Nephron progenitor cell (in vitro differentiated cells): ENCODE measurements around the gene PTPN4.

Experiments
- DNase-seq: peaks from one replicate; pipeline ENCODE4 v3.0.0; 2021
- H3K27ac Mint-ChIP-seq: 2 replicates; pipeline ENCODE4 v1.8.0; 2021; ENCODE audit warnings: mild to moderate bottlenecking, moderate library complexity, mixed read lengths
- H3K27me3 Mint-ChIP-seq: 2 replicates; pipeline ENCODE4 v1.8.0; 2021; ENCODE audit warnings: mild to moderate bottlenecking, low read depth, mixed read lengths; ENCODE audit not compliant: poor library complexity
- H3K36me3 Mint-ChIP-seq: 2 replicates; pipeline ENCODE4 v1.8.0; 2021; ENCODE audit warnings: low read depth, mixed read lengths
- H3K4me1 Mint-ChIP-seq: 2 replicates; pipeline ENCODE4 v1.8.0; 2021; ENCODE audit warnings: mixed read lengths
- H3K4me3 Mint-ChIP-seq: 2 replicates; pipeline ENCODE4 v1.8.0; 2021; ENCODE audit warnings: mild to moderate bottlenecking, moderate library complexity, mixed read lengths
- H3K9me3 Mint-ChIP-seq: 2 replicates; pipeline ENCODE4 v1.8.0; 2021; ENCODE audit warnings: mild to moderate bottlenecking, moderate library complexity, mixed read lengths
- CTCF ChIP-seq: fragments of 200-600 bp; sonication (generic); IDR thresholded peaks from 2 replicates; pipeline ENCODE4 v1.5.0; 2021; ENCODE audit warnings: antibody characterized with exemption

PTPN4 gene

GRCh38 chr2:119735565-119735964 is 24.2 kb upstream of the PTPN4 start:
- no peak overlapping the region for H3K27ac Mint-ChIP-seq
- DNase-seq: no peak

GRCh38 chr2:119736021-119736420 is 23.7 kb upstream of the PTPN4 start:
- Mint-ChIP-seq H3K27ac (no peak overlapping the region), H3K9me3 (no peaks in the 10 kb centered on the region), H3K36me3 (no peaks in the 10 kb centered on the region), H3K4me1 (peaks cover 46% of the 10 kb centered on the region), H3K4me3 (no peak overlapping the region), H3K27me3 (peaks cover 5% of the 10 kb centered on the region)
- DNase-seq: no peak
- no peak for TF ChIP-seq CTCF

More at GRCh38 chr2:119735565-119735964, 24.2 kb upstream of the PTPN4 start:
- Mint-ChIP-seq H3K36me3 (no peaks in the 10 kb centered on the region), H3K27me3 (peaks cover 5% of the 10 kb centered on the region), H3K4me3 (no peak overlapping the region), H3K4me1 (peaks cover 51% of the 10 kb centered on the region), H3K9me3 (no peaks in the 10 kb centered on the region)
- no peak for TF ChIP-seq CTCF

GRCh38 chr2:119739580-119740255 is 20.0 kb upstream of the PTPN4 start:
- Mint-ChIP-seq H3K36me3 (no peaks in the 10 kb centered on the region), H3K27me3 (peaks cover 9% of the 10 kb centered on the region), H3K4me3 (no peak overlapping the region), H3K4me1 (peaks cover 12% of the 10 kb centered on the region), H3K27ac (no peak overlapping the region), H3K9me3 (no peaks in the 10 kb centered on the region)
- TF ChIP-seq CTCF: no peak
- DNase-seq: no peak

- Mint-ChIP-seq H3K4me3 (no peak overlapping the region), H3K27me3 (peaks cover 10% of the 10 kb centered on the region), H3K9me3 (no peaks in the 10 kb centered on the region), H3K36me3 (no peaks in the 10 kb centered on the region), H3K27ac (no peak overlapping the region), H3K4me1 (peaks cover 5% of the 10 kb centered on the region)
- DNase-seq: no peak
- no peak for TF ChIP-seq CTCF
Observed at GRCh38 chr2:119741001-119741400, 18.7 kb upstream of the PTPN4 start.

- DNase-seq: no peak
- no peak for TF ChIP-seq CTCF
- H3K36me3 Mint-ChIP-seq: no peaks in the 10 kb centered on the region
- H3K27ac Mint-ChIP-seq: no peak overlapping the region
- no peaks in the 10 kb centered on the region for H3K9me3 Mint-ChIP-seq
- H3K27me3 Mint-ChIP-seq: peaks cover 12% of the 10 kb centered on the region
- no peak overlapping the region for H3K4me3 Mint-ChIP-seq
- no peaks in the 10 kb centered on the region for H3K4me1 Mint-ChIP-seq
Observed at GRCh38 chr2:119741868-119742267, 17.9 kb upstream of the PTPN4 start.

GRCh38 chr2:119744335-119744939 is 15.3 kb upstream of the PTPN4 start:
- Mint-ChIP-seq H3K9me3 (no peaks in the 10 kb centered on the region), H3K27me3 (peaks cover 20% of the 10 kb centered on the region), H3K4me3 (no peak overlapping the region), H3K36me3 (no peaks in the 10 kb centered on the region), H3K4me1 (no peaks in the 10 kb centered on the region), H3K27ac (no peak overlapping the region)
- no peak for TF ChIP-seq CTCF
- DNase-seq: no peak
